K562 (cell line): Measurements from ENCODE around the gene HMGCLL1. TPM values are rescaled to one million over a fixed set of nuclear protein-coding genes. Genes with fewer than 3 reads are reported as not detected.

Source experiments
- ATF2 ChIP-seq: sonication (generic); formaldehyde crosslinking; IDR thresholded peaks from 2 replicates; pipeline ENCODE4 v1.8.1; 2022; ENCODE audit warnings: missing genetic modification reagents
- NR3C1 ChIP-seq: sonication (generic); formaldehyde crosslinking; IDR thresholded peaks from 2 replicates; pipeline ENCODE4 v1.8.1; 2022; ENCODE audit warnings: missing genetic modification reagents
- ZNF143 ChIP-seq: sonication (generic); formaldehyde crosslinking; IDR thresholded peaks from 2 replicates; pipeline ENCODE4 v1.9.0; 2022; ENCODE audit warnings: mild to moderate bottlenecking, missing genetic modification reagents
- ZNF23 ChIP-seq: fragments of 250-450 bp; sonication (Bioruptor Pico); IDR thresholded peaks from 2 replicates; pipeline ENCODE4 v1.4.0; 2020; ENCODE audit warnings: mild to moderate bottlenecking
- ZNF398 ChIP-seq: fragments of 250-450 bp; sonication (Bioruptor Pico); IDR thresholded peaks from 2 replicates; pipeline ENCODE4 v1.8.0; 2021; ENCODE audit warnings: moderate library complexity, mild to moderate bottlenecking, inconsistent platforms
- ZNF551 ChIP-seq: fragments of 250-450 bp; sonication (Bioruptor Pico); IDR thresholded peaks from 2 replicates; pipeline ENCODE4 v1.5.0; 2021; ENCODE audit warnings: mild to moderate bottlenecking, moderate library complexity
- polyA plus RNA-seq, 8 experiments: library from polyadenylated mRNA; depleted of rRNA in 4 of 8; stranded (reverse) in 5 of 8; unstranded in 3 of 8; fragments of >200 nt; fragmentation: Nextera tagmentation in 2 of 8; fragmentation: Illumina TruSeq in 1 of 8; extraction: Ambion mirVana in 2 of 8; extraction: Trizol in 1 of 8; gene quantifications; 2 replicates each; pipeline versions ENCODE4 v1.2.1 to v1.2.3, GENCODE V29; 2011 to 2014; ENCODE audit warnings: inconsistent platforms in 1 of 8, missing spikeins in 1 of 8
- total RNA-seq, 7 experiments: library from RNA; depleted of rRNA in 6 of 7; stranded (reverse); fragments of >200 nt in 6 of 7; fragmentation: Illumina TruSeq in 2 of 7; extraction: Trizol in 2 of 7; gene quantifications; 2 replicates each; pipeline versions ENCODE4 v1.2.1 to v1.2.3, GENCODE V29; 2011 to 2021; ENCODE audit warnings: low replicate concordance in 1 of 7
- TF ChIP-seq, protein P1 (sequence below): fragments of 250-450 bp; sonication (Bioruptor Pico); IDR thresholded peaks from 2 replicates; pipeline ENCODE4 v1.8.0; 2022; ENCODE audit warnings: moderate library complexity, mild to moderate bottlenecking, inconsistent platforms
- TF ChIP-seq, protein P2 (sequence below): fragments of 450-650 bp; formaldehyde crosslinking; IDR thresholded peaks from 2 replicates; pipeline ENCODE4 v1.4.0; 2022; ENCODE audit warnings: missing genetic modification characterization

The HMGCLL1 gene
- total and polyA plus RNA-seq, 9 of the 15 experiments (the other 6 are each of a cell fraction or from before 2014, with no cell fraction given), result not detected

- TF ChIP-seq ZNF398 (CRISPR knock-in tag) (no peak), ATF2 (CRISPR knock-in tag) (no peak), ZNF551 (CRISPR knock-in tag) (no peak), ZNF143 (CRISPR knock-in tag) (no peak), ZNF23 (CRISPR knock-in tag) (no peak), NR3C1 (no peak)
- TF ChIP-seq, protein P1, sequence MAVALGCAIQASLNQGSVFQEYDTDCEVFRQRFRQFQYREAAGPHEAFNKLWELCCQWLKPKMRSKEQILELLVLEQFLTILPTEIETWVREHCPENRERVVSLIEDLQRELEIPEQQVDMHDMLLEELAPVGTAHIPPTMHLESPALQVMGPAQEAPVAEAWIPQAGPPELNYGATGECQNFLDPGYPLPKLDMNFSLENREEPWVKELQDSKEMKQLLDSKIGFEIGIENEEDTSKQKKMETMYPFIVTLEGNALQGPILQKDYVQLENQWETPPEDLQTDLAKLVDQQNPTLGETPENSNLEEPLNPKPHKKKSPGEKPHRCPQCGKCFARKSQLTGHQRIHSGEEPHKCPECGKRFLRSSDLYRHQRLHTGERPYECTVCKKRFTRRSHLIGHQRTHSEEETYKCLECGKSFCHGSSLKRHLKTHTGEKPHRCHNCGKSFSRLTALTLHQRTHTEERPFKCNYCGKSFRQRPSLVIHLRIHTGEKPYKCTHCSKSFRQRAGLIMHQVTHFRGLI (CRISPR knock-in tag), result no peak
- TF ChIP-seq, protein P2, sequence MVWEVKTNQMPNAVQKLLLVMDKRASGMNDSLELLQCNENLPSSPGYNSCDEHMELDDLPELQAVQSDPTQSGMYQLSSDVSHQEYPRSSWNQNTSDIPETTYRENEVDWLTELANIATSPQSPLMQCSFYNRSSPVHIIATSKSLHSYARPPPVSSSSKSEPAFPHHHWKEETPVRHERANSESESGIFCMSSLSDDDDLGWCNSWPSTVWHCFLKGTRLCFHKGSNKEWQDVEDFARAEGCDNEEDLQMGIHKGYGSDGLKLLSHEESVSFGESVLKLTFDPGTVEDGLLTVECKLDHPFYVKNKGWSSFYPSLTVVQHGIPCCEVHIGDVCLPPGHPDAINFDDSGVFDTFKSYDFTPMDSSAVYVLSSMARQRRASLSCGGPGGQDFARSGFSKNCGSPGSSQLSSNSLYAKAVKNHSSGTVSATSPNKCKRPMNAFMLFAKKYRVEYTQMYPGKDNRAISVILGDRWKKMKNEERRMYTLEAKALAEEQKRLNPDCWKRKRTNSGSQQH, result no peak
Observed at GRCh38 chr6:55450005-55450404, 129.0 kb downstream of the HMGCLL1 start (continued).
